ENCODE data around the gene BAIAP2.

DNA sequence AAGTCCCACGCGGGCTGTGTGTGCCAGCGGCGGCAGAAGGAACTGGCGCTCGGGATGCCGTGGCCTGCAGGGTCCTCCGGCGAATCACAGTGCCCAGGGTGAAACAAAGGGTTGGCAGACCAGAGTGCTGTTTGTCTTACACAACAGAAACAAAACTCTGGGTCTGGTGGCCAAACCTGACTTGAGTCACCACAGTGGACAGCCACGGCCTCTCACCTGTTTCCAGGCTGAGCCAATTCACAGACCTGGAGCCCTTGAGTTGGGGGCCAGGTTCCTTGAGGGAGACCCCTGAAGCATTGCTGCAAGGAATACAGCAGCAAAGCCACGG lies 45.4 kb upstream of the BAIAP2 start:
- TF ChIP-seq POLR2A (IDR thresholded peaks at IDR 0.05): no peak
- TF ChIP-seq, protein P1, sequence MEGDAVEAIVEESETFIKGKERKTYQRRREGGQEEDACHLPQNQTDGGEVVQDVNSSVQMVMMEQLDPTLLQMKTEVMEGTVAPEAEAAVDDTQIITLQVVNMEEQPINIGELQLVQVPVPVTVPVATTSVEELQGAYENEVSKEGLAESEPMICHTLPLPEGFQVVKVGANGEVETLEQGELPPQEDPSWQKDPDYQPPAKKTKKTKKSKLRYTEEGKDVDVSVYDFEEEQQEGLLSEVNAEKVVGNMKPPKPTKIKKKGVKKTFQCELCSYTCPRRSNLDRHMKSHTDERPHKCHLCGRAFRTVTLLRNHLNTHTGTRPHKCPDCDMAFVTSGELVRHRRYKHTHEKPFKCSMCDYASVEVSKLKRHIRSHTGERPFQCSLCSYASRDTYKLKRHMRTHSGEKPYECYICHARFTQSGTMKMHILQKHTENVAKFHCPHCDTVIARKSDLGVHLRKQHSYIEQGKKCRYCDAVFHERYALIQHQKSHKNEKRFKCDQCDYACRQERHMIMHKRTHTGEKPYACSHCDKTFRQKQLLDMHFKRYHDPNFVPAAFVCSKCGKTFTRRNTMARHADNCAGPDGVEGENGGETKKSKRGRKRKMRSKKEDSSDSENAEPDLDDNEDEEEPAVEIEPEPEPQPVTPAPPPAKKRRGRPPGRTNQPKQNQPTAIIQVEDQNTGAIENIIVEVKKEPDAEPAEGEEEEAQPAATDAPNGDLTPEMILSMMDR (IDR thresholded peaks at IDR 0.05): no peak
